ENCODE measurements around the gene SPATA16.
"Not testable (repeated sequence)": the region's sequence is repeated elsewhere in the genome, so short reads cannot be mapped to it uniquely, and the experiment has no call there.

The SPATA16 gene

DNA sequence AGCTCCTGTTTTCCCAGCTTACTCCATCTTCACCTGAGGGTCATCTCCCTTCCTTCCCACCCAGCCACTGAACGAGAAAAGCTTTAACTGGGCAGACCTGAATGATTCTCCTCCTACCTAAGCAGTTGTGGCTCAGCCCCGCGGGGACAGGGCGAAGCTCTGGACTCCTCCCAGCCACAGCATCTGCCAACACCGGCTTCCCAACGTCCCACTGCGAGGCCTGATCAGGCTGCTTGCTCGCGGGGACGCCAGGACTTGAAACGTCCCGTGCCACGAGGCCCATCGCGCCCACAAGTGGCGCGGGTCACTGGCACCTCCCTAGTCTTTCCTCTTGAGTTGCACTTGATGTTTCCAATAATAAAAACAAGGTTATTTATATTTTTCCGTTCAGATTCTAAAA lies at the start of gene SPATA16:
Gene SPATA16, minus strand, starts transcription at position 250 of the 400 bp plus-strand sequence. CDS start 23,504 bp downstream, outside the sequence.
- no peak for DNase-seq

DNA sequence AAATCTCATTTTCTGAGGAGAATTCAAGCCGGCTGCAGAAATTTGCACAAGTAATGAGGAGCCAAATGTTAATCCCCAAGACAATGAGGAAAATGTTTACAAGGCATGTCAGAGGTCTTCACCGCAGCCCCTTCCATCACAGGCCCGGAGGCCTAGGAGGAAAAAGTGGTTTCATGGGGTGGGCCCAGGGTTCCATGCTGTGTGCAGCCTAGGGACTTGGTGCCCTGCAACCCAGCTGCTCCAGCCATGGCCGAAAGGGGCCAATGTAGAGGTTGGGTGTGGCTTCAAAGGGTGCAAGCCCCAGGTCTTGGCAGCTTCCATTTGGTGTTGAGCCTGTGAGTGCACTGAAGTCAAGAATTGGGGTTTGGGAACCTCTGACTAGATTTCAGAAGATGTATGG lies 42.0 kb upstream of the SPATA16 start:
- DNase-seq, result not testable (repeated sequence)

DNA sequence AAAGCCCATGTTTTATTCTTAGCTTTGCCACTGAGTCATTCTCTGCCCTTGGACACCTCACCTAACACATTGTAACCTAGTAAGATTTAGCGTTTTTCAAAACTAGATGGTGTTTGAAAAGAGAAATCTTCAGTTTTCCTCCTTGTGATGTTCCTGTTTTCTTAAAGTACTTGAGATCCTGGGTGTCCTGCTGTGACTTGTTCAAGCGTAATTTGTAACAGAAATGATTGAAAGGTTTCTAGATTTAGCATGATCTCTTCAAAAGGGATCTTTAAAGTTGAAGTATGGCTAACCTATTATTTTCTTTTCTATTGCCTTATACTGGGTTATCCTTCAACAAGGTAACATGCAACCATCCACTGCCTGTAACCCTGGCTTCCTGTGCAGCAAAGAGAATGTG lies 32.6 kb upstream of the SPATA16 start:
- no peak for DNase-seq

- not testable (repeated sequence) for DNase-seq
Measured at GRCh38 chr3:173159139-173159538, 18.1 kb upstream of the SPATA16 start.

DNA sequence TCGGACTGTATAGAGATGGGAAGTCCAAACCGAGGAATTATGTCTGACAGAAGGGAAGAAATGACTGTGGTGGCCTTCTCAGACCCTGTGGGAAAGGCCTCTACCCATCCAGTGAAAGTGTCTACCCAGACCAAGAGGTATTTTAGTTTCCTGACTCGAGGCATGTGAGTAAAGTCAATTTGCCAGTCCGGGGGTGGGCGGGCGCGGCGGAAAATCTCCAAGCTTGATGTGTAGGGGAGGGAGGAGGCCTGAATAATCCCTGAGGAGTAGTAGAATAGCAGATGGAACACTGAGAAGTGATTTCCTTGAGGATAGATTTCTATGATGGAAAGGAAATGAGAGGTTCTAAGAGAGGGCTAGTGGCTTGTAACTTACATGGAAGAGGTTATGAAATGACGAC lies 15.5 kb upstream of the SPATA16 start:
- DNase-seq, result not testable (repeated sequence)

GRCh38 chr3:173153631-173154030 lies 12.6 kb upstream of the SPATA16 start:
- DNase-seq, result no peak

GRCh38 chr3:173139420-173139819 lies 1.6 kb downstream of the SPATA16 start:
- DNase-seq, result no peak

DNA sequence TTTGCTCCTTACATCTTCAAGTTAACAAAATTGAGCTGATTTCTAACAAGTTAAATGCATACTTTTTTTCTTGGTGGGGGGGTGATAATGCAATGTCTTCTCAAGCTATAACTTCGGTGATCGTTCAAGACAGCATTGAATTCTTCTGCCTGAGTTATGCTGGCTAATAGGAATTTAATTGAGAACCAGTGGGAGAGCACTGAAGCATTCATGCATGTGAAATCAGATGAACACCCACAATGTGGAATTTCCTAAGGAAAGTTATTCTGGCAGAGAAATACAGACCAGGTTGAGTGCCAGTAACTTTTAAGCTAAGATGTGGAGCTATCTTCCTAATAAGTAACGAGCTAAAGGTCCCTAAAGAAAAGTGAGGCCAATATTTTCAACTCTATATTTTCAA lies 3.0 kb downstream of the SPATA16 start:
- DNase-seq, result no peak

DNA sequence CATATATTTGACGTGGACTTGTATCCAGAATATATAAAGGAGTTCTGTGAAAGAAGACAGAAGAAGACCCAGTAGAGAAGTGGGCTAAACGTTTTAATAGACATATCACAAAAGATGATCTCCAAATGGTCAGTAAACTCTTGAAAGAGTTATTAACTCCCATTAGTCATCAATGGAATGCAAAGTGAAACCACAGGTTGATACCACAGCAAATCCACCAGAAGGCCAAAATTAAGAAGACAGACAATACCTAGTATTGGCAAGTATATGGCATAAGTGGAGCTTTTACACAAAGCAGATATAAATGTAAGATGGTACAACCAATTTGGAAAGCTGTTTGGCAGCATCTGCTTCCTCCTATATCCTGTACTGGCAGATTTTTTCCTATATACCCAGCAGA lies 6.0 kb downstream of the SPATA16 start:
- no peak for DNase-seq

GRCh38 chr3:173128633-173129032 lies 12.4 kb downstream of the SPATA16 start:
- DNase-seq, result no peak

DNA sequence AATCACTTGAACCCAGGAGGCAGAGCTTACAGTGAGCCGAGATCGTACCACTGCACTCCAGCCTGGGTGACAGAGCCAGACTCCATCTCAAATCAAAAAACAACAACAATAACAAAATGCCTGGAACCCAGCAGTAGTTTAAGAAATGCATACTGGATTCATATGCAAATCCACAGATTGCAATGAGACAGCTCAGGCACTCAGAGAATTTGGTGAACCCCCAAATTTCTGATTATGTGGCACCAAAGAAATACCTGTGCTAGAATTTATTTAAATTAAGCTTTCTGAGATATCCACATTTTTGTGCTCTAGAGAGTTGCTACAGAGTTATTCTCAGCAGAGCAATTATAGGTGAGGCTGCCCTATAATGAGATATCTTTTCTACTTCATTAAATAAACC lies 29.7 kb downstream of the SPATA16 start:
- no peak for DNase-seq

DNA sequence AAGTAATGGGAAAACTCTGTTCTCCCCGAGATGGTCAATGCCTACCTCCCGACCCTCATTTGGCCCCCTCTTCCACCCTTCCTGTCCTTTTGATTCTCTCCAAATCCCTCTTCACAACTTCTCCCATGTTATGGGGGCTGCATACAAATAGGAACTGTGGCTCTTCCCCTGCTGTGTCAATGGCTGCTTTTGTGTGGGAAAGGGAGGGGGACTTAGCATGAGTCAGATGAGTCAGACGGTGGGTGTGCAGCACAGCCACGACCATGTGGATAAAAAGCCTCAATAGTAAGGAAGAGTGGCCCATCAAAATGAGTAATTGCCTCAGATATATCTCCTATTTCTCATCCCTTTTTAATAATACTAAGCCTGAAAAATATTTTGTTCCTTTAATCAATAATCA lies 31.9 kb downstream of the SPATA16 start:
- no peak for DNase-seq

GRCh38 chr3:173103469-173103868 lies 37.6 kb downstream of the SPATA16 start:
- DNase-seq, result no peak

DNA sequence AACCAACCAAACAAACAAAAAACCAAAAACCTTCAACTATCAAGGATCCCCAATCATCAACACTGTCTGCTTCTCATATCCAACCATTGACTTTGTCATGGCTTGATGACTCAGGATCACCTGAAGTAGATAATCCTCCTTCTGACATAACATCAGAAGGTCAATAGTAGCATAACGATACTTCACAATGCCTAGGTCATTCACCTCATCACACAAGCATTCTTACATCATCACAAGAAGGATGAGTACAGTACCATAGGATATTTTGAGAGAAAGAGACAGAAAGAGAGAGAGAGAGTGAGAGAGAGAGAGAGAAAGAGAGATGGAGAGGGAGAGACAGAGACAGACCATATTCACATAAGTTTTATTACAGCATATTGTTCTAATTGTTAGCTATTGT lies 42.1 kb downstream of the SPATA16 start:
- no peak for DNase-seq

DNA sequence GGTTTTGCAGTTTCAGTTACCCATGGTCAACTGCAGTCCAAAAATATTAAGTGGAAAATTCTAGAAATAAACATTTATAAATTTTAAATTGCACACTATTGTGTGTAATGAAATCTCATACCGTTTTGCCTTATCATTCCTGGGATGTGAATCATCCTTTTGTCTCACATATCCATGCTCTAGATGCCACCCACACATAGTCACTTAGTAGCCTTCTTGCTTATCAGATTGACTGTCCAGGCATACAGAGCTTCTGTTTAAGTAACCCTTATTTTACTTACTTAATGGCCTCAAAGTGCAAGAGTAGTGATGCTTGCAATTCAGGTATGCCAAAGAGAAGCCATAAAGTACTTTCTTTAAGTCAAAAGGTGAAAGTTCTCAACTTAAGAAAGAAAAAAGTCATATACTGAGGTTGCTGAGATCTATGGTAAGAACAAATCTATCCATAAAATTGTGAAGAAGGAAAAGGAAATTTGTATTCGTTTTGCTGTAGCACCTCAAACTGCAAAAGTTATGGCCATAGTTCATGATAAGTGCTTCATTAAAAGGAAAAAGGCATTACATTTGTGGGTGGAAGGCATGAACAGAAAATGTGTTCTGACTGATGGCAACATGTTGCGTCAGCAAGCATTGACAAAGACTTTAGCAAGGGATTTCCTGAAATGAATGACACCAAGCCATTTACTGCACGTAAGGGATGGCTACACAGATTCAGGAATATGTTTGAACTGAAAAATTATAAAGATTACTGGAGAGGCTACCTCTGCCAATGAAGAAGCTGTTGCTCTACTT lies 43.8 kb downstream of the SPATA16 start:
- no peak for DNase-seq

DNA sequence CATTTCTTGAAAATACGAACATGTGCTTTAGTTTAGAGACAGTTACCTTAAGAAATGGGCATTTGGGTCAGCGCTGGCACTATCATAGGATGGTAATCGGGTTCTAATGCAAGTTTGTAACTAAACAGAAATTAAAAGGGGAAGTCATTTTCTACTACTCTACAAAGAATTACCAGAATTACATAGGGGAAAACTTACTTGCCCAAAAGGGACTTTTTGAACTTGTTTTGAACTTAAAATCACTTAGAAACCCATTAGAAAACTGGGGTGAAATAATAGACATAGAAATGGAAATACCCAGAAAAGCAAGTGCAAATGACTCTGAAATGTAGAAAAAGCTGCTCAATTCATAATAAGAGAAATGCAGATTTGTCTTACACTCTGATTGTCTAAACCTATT lies 44.9 kb downstream of the SPATA16 start:
- DNase-seq, result no peak

DNA sequence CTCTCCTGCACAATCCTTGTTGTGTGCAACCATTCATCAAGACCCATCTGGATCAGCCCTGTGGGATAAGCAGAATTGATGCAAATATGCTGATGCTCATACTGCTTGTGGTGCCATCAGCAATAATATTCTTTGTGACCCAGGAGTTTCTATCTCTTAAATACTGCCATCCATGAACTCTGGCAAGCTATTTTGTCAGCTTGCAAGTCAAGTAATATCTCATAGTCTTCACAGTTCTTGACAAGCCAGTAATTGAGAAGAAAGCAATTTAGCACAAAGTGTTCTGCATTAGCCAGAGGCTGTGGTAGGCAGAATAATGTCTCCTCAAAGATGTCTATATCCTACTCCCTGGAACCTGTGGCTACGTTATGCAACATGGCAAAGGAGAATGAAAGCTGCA lies 49.0 kb downstream of the SPATA16 start:
- DNase-seq, result no peak

DNA sequence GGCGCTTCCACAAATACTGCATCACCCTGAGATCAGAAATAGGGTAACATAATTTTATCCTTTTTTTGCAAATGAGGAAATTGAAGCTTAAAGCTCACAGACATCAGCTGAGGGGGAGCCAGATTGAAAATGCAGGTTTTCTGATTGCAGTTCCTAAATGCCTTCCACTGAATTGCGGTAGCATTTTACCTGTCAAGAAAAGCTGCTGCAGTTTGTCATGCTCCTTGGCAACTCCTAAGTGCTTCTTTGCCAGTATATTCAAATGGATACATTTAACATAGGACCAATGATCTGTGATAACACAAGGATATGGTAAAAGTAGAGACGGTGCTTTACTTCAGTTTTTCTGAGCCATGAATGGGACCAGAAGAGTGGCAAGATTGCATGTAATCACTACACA lies 50.5 kb downstream of the SPATA16 start:
- DNase-seq, result no peak

DNA sequence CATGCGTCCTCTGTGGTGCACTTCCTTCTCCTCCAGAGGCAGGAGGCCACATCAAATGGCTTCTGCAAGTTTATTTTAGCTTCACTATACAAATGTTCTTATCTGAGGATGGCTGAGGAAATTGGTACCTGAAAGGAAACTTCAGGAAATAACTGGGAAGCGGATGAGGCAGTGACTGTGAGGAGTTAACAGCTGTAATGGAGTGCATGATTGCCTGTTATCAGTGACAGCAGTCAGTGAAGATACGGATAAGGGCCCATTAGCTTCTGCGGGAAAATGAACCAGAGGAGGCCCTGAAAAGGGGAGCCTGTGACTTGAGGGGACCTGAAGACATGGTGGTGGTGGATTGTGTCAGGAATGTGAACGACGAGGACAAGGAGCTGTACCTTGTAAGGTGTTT lies 51.8 kb downstream of the SPATA16 start:
- no peak for DNase-seq

DNA sequence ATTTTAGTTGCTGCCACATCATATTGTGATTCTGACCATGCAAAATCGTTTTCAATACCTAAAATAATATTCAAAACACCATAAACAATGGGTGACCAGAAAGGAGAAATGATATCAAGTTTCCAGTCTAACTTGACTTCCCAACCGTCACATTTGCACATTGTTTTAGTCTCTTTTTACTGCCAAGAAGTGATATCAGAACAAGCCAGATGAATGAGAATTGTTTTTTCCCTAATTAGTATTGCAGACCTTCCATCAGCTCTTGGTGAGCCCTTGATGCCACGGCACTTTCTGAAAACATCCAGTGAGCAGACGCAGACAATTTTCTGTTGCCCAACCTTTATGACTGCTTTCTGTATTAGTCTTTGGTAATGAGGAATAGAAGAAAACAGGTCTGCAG lies 62.5 kb downstream of the SPATA16 start:
- no peak for DNase-seq

- DNase-seq, result no peak
Measured at GRCh38 chr3:173066044-173067004, 74.7 kb downstream of the SPATA16 start.

DNA sequence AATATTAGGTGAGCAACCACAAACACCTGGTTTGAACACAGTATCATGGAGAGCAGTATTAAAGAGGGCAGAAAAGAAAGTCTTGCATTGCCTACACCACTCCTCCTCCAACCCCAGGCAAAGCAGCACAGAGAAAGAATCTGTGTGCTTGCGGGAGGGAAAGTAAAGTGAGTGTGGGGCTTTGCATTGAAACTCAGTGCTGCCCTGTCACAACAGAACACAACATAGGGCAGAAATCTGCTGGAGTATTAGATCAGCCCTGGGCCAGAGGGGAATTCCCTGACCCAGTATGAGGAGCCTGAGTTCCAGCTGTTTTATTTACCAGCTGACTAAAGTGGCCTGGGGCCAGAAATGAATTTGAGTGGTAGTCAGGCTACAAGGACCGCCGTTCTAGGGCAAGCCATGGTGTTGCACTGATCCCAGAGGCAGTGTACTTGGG lies 75.5 kb downstream of the SPATA16 start:
- DNase-seq, result no peak

GRCh38 chr3:173064631-173065030 lies 76.4 kb downstream of the SPATA16 start:
- no peak for DNase-seq

DNA sequence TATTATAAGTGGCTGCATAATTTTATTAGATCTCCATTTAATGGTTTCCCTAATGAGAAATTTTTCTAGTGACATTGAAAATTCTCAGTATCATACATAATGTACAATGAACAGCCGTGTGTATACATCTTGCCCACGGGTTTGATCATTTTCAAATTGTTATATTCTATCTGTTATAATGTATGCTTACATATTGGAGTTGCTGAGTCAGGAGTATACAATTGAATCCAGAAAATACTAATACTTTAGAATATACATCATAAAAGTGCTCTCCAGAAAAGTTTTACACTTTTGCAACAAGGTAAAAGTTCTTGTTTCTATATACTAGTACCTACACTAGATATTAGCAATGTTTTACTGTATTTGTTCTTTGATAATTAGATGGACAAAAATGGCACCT lies 82.8 kb downstream of the SPATA16 start:
- no peak for DNase-seq

Measured in CD4-positive, alpha-beta T cell treated with Interferon alpha-2 for 1 hour (primary cell).